ENCODE data around the gene STON2.

- TF ChIP-seq EZH2 (IDR thresholded peaks at IDR 0.05; ENCODE audit: low read depth, low read length, severe bottlenecking) (no peak), CTCF (IDR thresholded peaks at IDR 0.05; ENCODE audit: control extremely low read depth in 1 of 3, insufficient read depth in 1 of 3, low read depth in 1 of 3, low read length in 3 of 3) (no peak), POLR2AphosphoS5 (IDR thresholded peaks at IDR 0.05; ENCODE audit: low read depth, low read length) (no peak)
Measured at GRCh38 chr14:81326451-81326850, 73.7 kb downstream of the STON2 start.

Data from H1 (cell line).